ENCODE results near the gene NEURL1.
"Not testable (repeated sequence)": the region's sequence is repeated elsewhere in the genome, so short reads cannot be mapped to it uniquely, and the experiment has no call there.

The NEURL1 gene

GRCh38 chr10:103499881-103500280, 6.4 kb downstream of the NEURL1 start:
- Histone ChIP-seq H3K4me1 (ENCODE audit: insufficient read depth, low read length) (no peaks in the 10 kb centered on the region), H3K9me3 (ENCODE audit: insufficient read depth, low read depth, low read length) (no peaks in the 10 kb centered on the region), H3K27me3 (ENCODE audit: insufficient read depth, low read length) (peaks cover 30% of the 10 kb centered on the region), H3K27ac (ENCODE audit: low read length) (no peak overlapping the region), H3K9ac (ENCODE audit: low read depth, low read length) (no peak overlapping the region), H3K4me3 (ENCODE audit: low read length) (no peak overlapping the region), H3K36me3 (ENCODE audit: insufficient read depth, low read depth, low read length) (no peaks in the 10 kb centered on the region)

GRCh38 chr10:103500481-103500880, 7.0 kb downstream of the NEURL1 start:
- no peaks in the 10 kb centered on the region for H3K36me3 ChIP-seq (ENCODE audit: insufficient read depth, low read depth, low read length)
- no peaks in the 10 kb centered on the region for H3K4me1 ChIP-seq (ENCODE audit: insufficient read depth, low read length)
- H3K4me3 ChIP-seq (ENCODE audit: low read length), result no peak overlapping the region
- H3K27ac ChIP-seq (ENCODE audit: low read length), result no peak overlapping the region
- peaks cover 24% of the 10 kb centered on the region for H3K27me3 ChIP-seq (ENCODE audit: insufficient read depth, low read length)
- H3K9me3 ChIP-seq (ENCODE audit: insufficient read depth, low read depth, low read length), result no peaks in the 10 kb centered on the region
- no peak overlapping the region for H3K9ac ChIP-seq (ENCODE audit: low read depth, low read length)

GRCh38 chr10:103501186-103501585, 7.7 kb downstream of the NEURL1 start:
- Histone ChIP-seq H3K36me3 (ENCODE audit: insufficient read depth, low read depth, low read length) (no peaks in the 10 kb centered on the region), H3K9me3 (ENCODE audit: insufficient read depth, low read depth, low read length) (no peaks in the 10 kb centered on the region), H3K27me3 (ENCODE audit: insufficient read depth, low read length) (peaks cover 17% of the 10 kb centered on the region), H3K4me1 (ENCODE audit: insufficient read depth, low read length) (no peaks in the 10 kb centered on the region), H3K9ac (ENCODE audit: low read depth, low read length) (no peak overlapping the region), H3K27ac (ENCODE audit: low read length) (no peak overlapping the region), H3K4me3 (ENCODE audit: low read length) (no peak overlapping the region)

- Histone ChIP-seq H3K27ac (ENCODE audit: low read length) (no peak overlapping the region), H3K9me3 (ENCODE audit: insufficient read depth, low read depth, low read length) (no peaks in the 10 kb centered on the region), H3K9ac (ENCODE audit: low read depth, low read length) (no peak overlapping the region), H3K27me3 (ENCODE audit: insufficient read depth, low read length) (no peaks in the 10 kb centered on the region), H3K4me3 (ENCODE audit: low read length) (no peak overlapping the region), H3K36me3 (ENCODE audit: insufficient read depth, low read depth, low read length) (no peaks in the 10 kb centered on the region), H3K4me1 (ENCODE audit: insufficient read depth, low read length) (no peaks in the 10 kb centered on the region)
Measured at GRCh38 chr10:103502849-103503660, 9.6 kb downstream of the NEURL1 start.

- not testable (repeated sequence) for H3K27ac ChIP-seq (ENCODE audit: low read length)
Measured at GRCh38 chr10:103503777-103504176, 10.3 kb downstream of the NEURL1 start.

GRCh38 chr10:103504181-103504783, 10.8 kb downstream of the NEURL1 start:
- Histone ChIP-seq H3K27me3 (ENCODE audit: insufficient read depth, low read length) (no peaks in the 10 kb centered on the region), H3K27ac (ENCODE audit: low read length) (no peak overlapping the region), H3K4me3 (ENCODE audit: low read length) (no peak overlapping the region), H3K36me3 (ENCODE audit: insufficient read depth, low read depth, low read length) (no peaks in the 10 kb centered on the region), H3K4me1 (ENCODE audit: insufficient read depth, low read length) (no peaks in the 10 kb centered on the region), H3K9ac (ENCODE audit: low read depth, low read length) (no peak overlapping the region), H3K9me3 (ENCODE audit: insufficient read depth, low read depth, low read length) (no peaks in the 10 kb centered on the region)

More at GRCh38 chr10:103503777-103504176, 10.3 kb downstream of the NEURL1 start:
- H3K27me3 ChIP-seq (ENCODE audit: insufficient read depth, low read length); H3K9me3 ChIP-seq (ENCODE audit: insufficient read depth, low read depth, low read length); H3K9ac ChIP-seq (ENCODE audit: low read depth, low read length); H3K4me1 ChIP-seq (ENCODE audit: insufficient read depth, low read length); H3K36me3 ChIP-seq (ENCODE audit: insufficient read depth, low read depth, low read length); H3K4me3 ChIP-seq (ENCODE audit: low read length): not testable (repeated sequence)

GRCh38 chr10:103506061-103506460, 12.6 kb downstream of the NEURL1 start:
- Histone ChIP-seq H3K27me3 (ENCODE audit: insufficient read depth, low read length) (no peaks in the 10 kb centered on the region), H3K4me3 (ENCODE audit: low read length) (no peak overlapping the region), H3K9ac (ENCODE audit: low read depth, low read length) (no peak overlapping the region), H3K4me1 (ENCODE audit: insufficient read depth, low read length) (no peaks in the 10 kb centered on the region), H3K36me3 (ENCODE audit: insufficient read depth, low read depth, low read length) (no peaks in the 10 kb centered on the region), H3K27ac (ENCODE audit: low read length) (no peak overlapping the region), H3K9me3 (ENCODE audit: insufficient read depth, low read depth, low read length) (no peaks in the 10 kb centered on the region)

GRCh38 chr10:103507235-103508191, 14.0 kb downstream of the NEURL1 start:
- Histone ChIP-seq H3K4me1 (ENCODE audit: insufficient read depth, low read length) (no peaks in the 10 kb centered on the region), H3K4me3 (ENCODE audit: low read length) (no peak overlapping the region), H3K9me3 (ENCODE audit: insufficient read depth, low read depth, low read length) (no peaks in the 10 kb centered on the region), H3K36me3 (ENCODE audit: insufficient read depth, low read depth, low read length) (no peaks in the 10 kb centered on the region), H3K27ac (ENCODE audit: low read length) (no peak overlapping the region), H3K9ac (ENCODE audit: low read depth, low read length) (no peak overlapping the region; the same call in 1 of the 2 replicates), H3K27me3 (ENCODE audit: insufficient read depth, low read length) (no peaks in the 10 kb centered on the region)

GRCh38 chr10:103510046-103510685, 16.7 kb downstream of the NEURL1 start:
- Histone ChIP-seq H3K9ac (ENCODE audit: low read depth, low read length) (no peak overlapping the region), H3K4me1 (ENCODE audit: insufficient read depth, low read length) (no peaks in the 10 kb centered on the region), H3K27ac (ENCODE audit: low read length) (no peak overlapping the region), H3K4me3 (ENCODE audit: low read length) (no peak overlapping the region), H3K27me3 (ENCODE audit: insufficient read depth, low read length) (no peaks in the 10 kb centered on the region), H3K9me3 (ENCODE audit: insufficient read depth, low read depth, low read length) (no peaks in the 10 kb centered on the region), H3K36me3 (ENCODE audit: insufficient read depth, low read depth, low read length) (no peaks in the 10 kb centered on the region)

- Histone ChIP-seq H3K9ac (ENCODE audit: low read depth, low read length) (no peak overlapping the region), H3K27ac (ENCODE audit: low read length) (no peak overlapping the region), H3K27me3 (ENCODE audit: insufficient read depth, low read length) (no peaks in the 10 kb centered on the region), H3K9me3 (ENCODE audit: insufficient read depth, low read depth, low read length) (no peaks in the 10 kb centered on the region), H3K36me3 (ENCODE audit: insufficient read depth, low read depth, low read length) (no peaks in the 10 kb centered on the region), H3K4me3 (ENCODE audit: low read length) (no peak overlapping the region), H3K4me1 (ENCODE audit: insufficient read depth, low read length) (no peaks in the 10 kb centered on the region)
Measured at GRCh38 chr10:103510791-103511752, 17.6 kb downstream of the NEURL1 start.
